IMR-90 (cell line): ENCODE data around the gene RNF145. TPM values are rescaled to one million over a fixed set of nuclear protein-coding genes. Genes with fewer than 3 reads are reported as not detected.

Experiments
- ATAC-seq: fragments of 200-7000 bp; cut with Tn5 transposase; 2 replicates; pipeline ENCODE4 v1.9.1; 2020; ENCODE audit warnings: low read depth, mild to moderate bottlenecking, moderate library complexity
- BruUV-seq: library from RNA; stranded (reverse); fragments of 400-500 nt; replicated peaks from 2 replicates; lab custom pipeline; 2021; lab: Mats Ljungman, UMichigan
- CTCF ChIA-PET: fragments of 300-600 bp; formaldehyde crosslinking; extraction: SDS; loops from one replicate; lab custom pipeline; 2021; ENCODE audit warnings: antibody characterized with exemption; lab: Yijun Ruan, JAX
- POLR2A ChIA-PET: fragments of 300-600 bp; sonication (Branson Sonifier 250); formaldehyde crosslinking; loops from one replicate; lab custom pipeline; 2022; ENCODE audit warnings: antibody characterized with exemption; ENCODE audit not compliant: unreplicated experiment; lab: Charles Lee
- DNase-seq: peaks from one replicate; pipeline ENCODE4 v3.0.0; 2013
- H2AFZ ChIP-seq: replicated peaks from 2 replicates; pipeline ENCODE3; 2013; ENCODE audit warnings: low read length, mild to moderate bottlenecking; ENCODE audit not compliant: poor library complexity
- H2AK5ac ChIP-seq: 2 replicates; pipeline ENCODE4 v1.6.1; 2013; ENCODE audit warnings: low read depth, low read length, inconsistent platforms
- H2AK9ac ChIP-seq: replicated peaks from 2 replicates; pipeline ENCODE3; 2013; ENCODE audit warnings: mild to moderate bottlenecking, low read depth, low read length, moderate library complexity; ENCODE audit not compliant: poor library complexity
- H2BK120ac ChIP-seq: 2 replicates; pipeline ENCODE4 v1.6.1; 2013; ENCODE audit warnings: low read depth, low read length, inconsistent platforms
- H2BK15ac ChIP-seq: 3 replicates; pipeline ENCODE4 v1.6.1; 2013; ENCODE audit warnings: low read depth, low read length, inconsistent platforms
- H2BK20ac ChIP-seq: 2 replicates; pipeline ENCODE4 v1.6.1; 2013; ENCODE audit warnings: low read depth, mild to moderate bottlenecking, inconsistent platforms, low read length, moderate library complexity
- H2BK5ac ChIP-seq: 2 replicates; pipeline ENCODE4 v1.6.1; 2013; ENCODE audit warnings: mild to moderate bottlenecking, low read depth, low read length, inconsistent platforms; ENCODE audit not compliant: poor library complexity, severe bottlenecking
- H3K14ac ChIP-seq: replicated peaks from 2 replicates; pipeline ENCODE4 v1.6.1; 2013; ENCODE audit warnings: low read depth, low read length, inconsistent platforms
- H3K18ac ChIP-seq: 2 replicates; pipeline ENCODE4 v1.6.1; 2013; ENCODE audit warnings: low read depth, low read length, control low read depth
- H3K23ac ChIP-seq: 2 replicates; pipeline ENCODE4 v1.6.1; 2013; ENCODE audit warnings: low read depth, low read length, inconsistent platforms
- H3K27ac ChIP-seq: 2 replicates; pipeline ENCODE4 v1.5.1; 2013; ENCODE audit warnings: mild to moderate bottlenecking, control low read depth, low read length; ENCODE audit not compliant: insufficient read depth
- H3K27me3 ChIP-seq: 2 replicates; pipeline ENCODE4 v1.6.1; 2013; ENCODE audit warnings: low read length; ENCODE audit not compliant: control insufficient read depth, insufficient read depth
- H3K36me3 ChIP-seq: 2 replicates; pipeline ENCODE4 v1.6.1; 2013; ENCODE audit warnings: low read length, mixed read lengths; ENCODE audit not compliant: control insufficient read depth, insufficient read depth
- H3K4ac ChIP-seq: 2 replicates; pipeline ENCODE4 v1.6.1; 2013; ENCODE audit warnings: low read depth, low read length, inconsistent platforms
- H3K4me1 ChIP-seq: 2 replicates; pipeline ENCODE4 v1.6.1; 2013; ENCODE audit warnings: low read length, mixed read lengths; ENCODE audit not compliant: control insufficient read depth, insufficient read depth
- H3K4me2 ChIP-seq: 2 replicates; pipeline ENCODE4 v1.6.1; 2013; ENCODE audit warnings: low read depth, mild to moderate bottlenecking, control low read depth, low read length, moderate library complexity
- H3K4me3 ChIP-seq: 2 replicates; pipeline ENCODE4 v1.5.1; 2013; ENCODE audit warnings: low read depth, mild to moderate bottlenecking, control low read depth, low read length, moderate library complexity; ENCODE audit not compliant: insufficient read depth
- H3K56ac ChIP-seq: 2 replicates; pipeline ENCODE4 v1.6.1; 2013; ENCODE audit warnings: low read length, inconsistent platforms; ENCODE audit not compliant: insufficient read depth; ENCODE audit errors: extremely low read depth
- H3K79me1 ChIP-seq, 2 experiments: 2 replicates each; pipeline ENCODE4 v1.6.1; 2013; ENCODE audit warnings: low read length in 2 of 2, inconsistent platforms in 1 of 2, low read depth in 1 of 2
- H3K9ac ChIP-seq: 2 replicates; pipeline ENCODE4 v1.6.1; 2013; ENCODE audit warnings: low read depth, low read length, control low read depth
- H3K9me1 ChIP-seq: 2 replicates; pipeline ENCODE4 v1.6.1; 2013; ENCODE audit warnings: low read length, inconsistent platforms; ENCODE audit not compliant: insufficient read depth
- H3K9me3 ChIP-seq: 2 replicates; pipeline ENCODE4 v1.6.1; 2013; ENCODE audit warnings: low read length; ENCODE audit not compliant: control insufficient read depth, insufficient read depth
- H4K20me1 ChIP-seq: 2 replicates; pipeline ENCODE4 v1.6.1; 2013; ENCODE audit warnings: low read length, inconsistent platforms; ENCODE audit not compliant: insufficient read depth
- H4K5ac ChIP-seq: 2 replicates; pipeline ENCODE4 v1.6.1; 2013; ENCODE audit warnings: mild to moderate bottlenecking, low read depth, low read length, control low read depth
- H4K8ac ChIP-seq, 2 experiments: 2 replicates each; pipeline ENCODE4 v1.6.1; 2013; ENCODE audit warnings: low read depth in 2 of 2, low read length in 2 of 2, control low read depth in 1 of 2, inconsistent platforms in 1 of 2
- H4K91ac ChIP-seq: 2 replicates; pipeline ENCODE4 v1.6.1; 2013; ENCODE audit warnings: low read depth, low read length, inconsistent platforms; ENCODE audit not compliant: insufficient read depth
- BHLHE40 ChIP-seq: fragments of 150-350 bp; IDR thresholded peaks from 2 replicates; pipeline ENCODE4 v1.6.1; 2016; ENCODE audit warnings: mild to moderate bottlenecking, low read depth, low read length
- CEBPB ChIP-seq: IDR thresholded peaks from 2 replicates; pipeline ENCODE4 v1.6.1; 2012; ENCODE audit warnings: low read depth, low read length, improper control_type of control experiment
- CHD1 ChIP-seq: IDR thresholded peaks from 2 replicates; pipeline ENCODE4 v1.6.1; 2012; ENCODE audit warnings: low read depth, low read length, improper control_type of control experiment
- CTCF ChIP-seq: conservative IDR thresholded peaks from 2 replicates; pipeline ENCODE4 v1.5.1; 2012; ENCODE audit warnings: mild to moderate bottlenecking, low read depth, low read length, improper control_type of control experiment
- ELK1 ChIP-seq: fragments of 150-350 bp; IDR thresholded peaks from 2 replicates; pipeline ENCODE4 v1.6.1; 2016; ENCODE audit warnings: low read depth, mild to moderate bottlenecking, low read length, moderate library complexity, borderline replicate concordance
- FOS ChIP-seq: fragments of 150-350 bp; IDR thresholded peaks from 2 replicates; pipeline ENCODE4 v1.6.1; 2016; ENCODE audit warnings: low read depth, low read length
- MAFK ChIP-seq: IDR thresholded peaks from 2 replicates; pipeline ENCODE4 v1.6.1; 2012; ENCODE audit warnings: low read depth, low read length, improper control_type of control experiment
- MXI1 ChIP-seq: IDR thresholded peaks from 2 replicates; pipeline ENCODE4 v1.6.1; 2012; ENCODE audit warnings: low read depth, mild to moderate bottlenecking, low read length, moderate library complexity, borderline replicate concordance
- NFE2L2 ChIP-seq: fragments of 150-350 bp; IDR thresholded peaks from 2 replicates; pipeline ENCODE4 v1.6.1; 2016; ENCODE audit warnings: low read depth, mild to moderate bottlenecking, low read length
- POLR2A ChIP-seq: IDR thresholded peaks from 2 replicates; pipeline ENCODE4 v1.6.1; 2012; ENCODE audit warnings: mild to moderate bottlenecking, low read depth, low read length
- RAD21 ChIP-seq: IDR thresholded peaks from 2 replicates; pipeline ENCODE4 v1.6.1; 2012; ENCODE audit warnings: low read length, improper control_type of control experiment
- SMC3 ChIP-seq: fragments of 150-350 bp; IDR thresholded peaks from 2 replicates; pipeline ENCODE4 v1.6.1; 2016; ENCODE audit warnings: low read depth, mild to moderate bottlenecking, antibody characterized with exemption, low read length, moderate library complexity
- WGBS, 2 experiments: methylation state at CpG; one replicate each; pipeline versions ENCODE4 v1.1.5 to v1.1.7; 2013; ENCODE audit warnings: missing lambda C conversion rate in 2 of 2; ENCODE audit not compliant: insufficient read length in 1 of 2; ENCODE audit errors: extremely low coverage in 2 of 2; 5-methylcytosine and 5-hydroxymethylcytosine counted together
- dilution Hi-C: fragments of 300-500 bp; cut with HindIII; formaldehyde crosslinking; loops from one replicate; pipeline ENCODE4 v1.14.3; 2018; ENCODE audit warnings: low sequenced_read_pairs; ENCODE audit not compliant: unreplicated experiment
- in situ Hi-C: fragments of 300-500 bp; cut with MboI; formaldehyde crosslinking; loops from 3 replicates; pipeline ENCODE4 v1.14.3; 2019; ENCODE audit warnings: low sequenced_read_pairs, inconsistent platforms, mixed read lengths
- intact Hi-C: fragments of 100-400 bp; cut with micrococcal nuclease; formaldehyde crosslinking; loops from 2 replicates; pipeline ENCODE4 v1.10.0; 2022
- polyA plus RNA-seq, 3 experiments: library from polyadenylated mRNA; depleted of rRNA; stranded (reverse); fragments of >200 nt; gene quantifications; 2 replicates each; pipeline ENCODE4 v1.2.3, GENCODE V29; 2012; ENCODE audit warnings: low replicate concordance in 1 of 3
- total RNA-seq: library from RNA; depleted of rRNA; stranded (reverse); fragments of >200 nt; gene quantifications from 2 replicates; pipeline ENCODE4 v1.2.3, GENCODE V29; 2012
- TF ChIP-seq, protein P1 (sequence below): fragments of 150-350 bp; IDR thresholded peaks from 2 replicates; pipeline ENCODE4 v1.6.1; 2017; ENCODE audit warnings: mild to moderate bottlenecking, antibody characterized with exemption, low read length, low read depth

The RNF145 gene
- total and polyA plus RNA-seq, 2 of the 4 experiments (the other 2 are of a cell fraction): 50.0 to 57.0 TPM

DNA sequence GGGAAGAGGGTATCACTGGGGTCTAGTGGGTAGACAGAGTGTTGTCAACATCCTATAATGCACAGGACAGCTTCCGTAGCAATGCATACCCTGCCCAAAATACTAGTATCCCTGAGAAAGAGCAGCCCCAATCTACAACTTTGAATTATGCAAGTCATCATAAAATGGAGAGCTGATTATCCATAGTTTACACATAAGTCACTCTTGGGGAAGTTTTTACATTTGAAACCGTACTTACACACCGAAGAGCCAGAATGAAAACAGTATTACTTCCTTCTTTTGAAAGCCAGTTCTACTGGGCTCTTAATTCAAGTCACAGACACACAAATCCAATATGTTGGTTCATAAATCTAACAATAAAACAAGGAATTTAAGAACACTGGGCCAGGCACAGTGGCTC, 21.6 kb downstream of the RNF145 start:
- peak overlapping the region; percentile 89; the same call in 1 of the 2 replicates for H4K5ac ChIP-seq
- H3K9me1 ChIP-seq: peaks cover under 1% of the 10 kb centered on the region; the same call in 1 of the 2 replicates
- in situ Hi-C loops (loop anchor here (25.0 kb wide), 1 partner anchor 1625 kb away; no protein-coding TSS in a partner anchor), intact Hi-C loops (no loop called here), dilution Hi-C loops (no loop called here)
- no peak overlapping the region for H3K4me3 ChIP-seq
- H2BK5ac ChIP-seq: peak overlapping the region; percentile 90
- H3K79me1 ChIP-seq: peaks cover 12 to 37% of the 10 kb centered on the region in 2 experiments; a peak in 3 of 4 replicates
- TF ChIP-seq ELK1: no peak
- TF ChIP-seq FOS: no peak
- no peak for TF ChIP-seq CEBPB
- no peak for TF ChIP-seq CTCF
- TF ChIP-seq MXI1: no peak
- TF ChIP-seq POLR2A: no peak
- TF ChIP-seq SMC3: no peak
- peak; percentile 62; the same call in 1 of the 2 replicates for TF ChIP-seq MAFK
- no peak for TF ChIP-seq RAD21
- no peak for TF ChIP-seq BHLHE40
- TF ChIP-seq, protein P1, sequence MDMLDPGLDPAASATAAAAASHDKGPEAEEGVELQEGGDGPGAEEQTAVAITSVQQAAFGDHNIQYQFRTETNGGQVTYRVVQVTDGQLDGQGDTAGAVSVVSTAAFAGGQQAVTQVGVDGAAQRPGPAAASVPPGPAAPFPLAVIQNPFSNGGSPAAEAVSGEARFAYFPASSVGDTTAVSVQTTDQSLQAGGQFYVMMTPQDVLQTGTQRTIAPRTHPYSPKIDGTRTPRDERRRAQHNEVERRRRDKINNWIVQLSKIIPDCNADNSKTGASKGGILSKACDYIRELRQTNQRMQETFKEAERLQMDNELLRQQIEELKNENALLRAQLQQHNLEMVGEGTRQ: no peak
- TF ChIP-seq NFE2L2: peak; percentile 72
- no peak for TF ChIP-seq CHD1
- H3K4me1 ChIP-seq: peaks cover 23% of the 10 kb centered on the region
- no peak overlapping the region; the same call in 1 of the 2 replicates for H3K9ac ChIP-seq
- H3K4me2 ChIP-seq: no peak overlapping the region
- no peaks in the 10 kb centered on the region for H4K20me1 ChIP-seq
- peak overlapping the region; percentile 43; the same call in 1 of the 2 replicates for H3K18ac ChIP-seq
- H2AK9ac ChIP-seq: no peak overlapping the region
- H3K36me3 ChIP-seq: peaks cover 26% of the 10 kb centered on the region
- no peak overlapping the region for H2AFZ ChIP-seq
- DNase-seq (no peak), ATAC-seq (no peak)
- WGBS, 2 experiments: 83% methylated on average over 1 of the region's 3 CpGs; no CpG with 5 or more reads in 1 of the 2 experiments
- H3K14ac ChIP-seq: peak overlapping the region; percentile 29; the same call in 1 of the 2 replicates
- peak overlapping the region; percentile 71; the same call in 1 of the 2 replicates for H3K4ac ChIP-seq
- H4K91ac ChIP-seq: peak overlapping the region; percentile 14; the same call in 1 of the 2 replicates
- ChIA-PET CTCF (no interaction called here), POLR2A (no interaction called here)
- H3K9me3 ChIP-seq: no peaks in the 10 kb centered on the region
- H2BK20ac ChIP-seq: peak overlapping the region; percentile 21
- BruUV-seq: no TSS peak
- H2BK15ac ChIP-seq: peak overlapping the region; percentile 55; the same call in 1 of the 3 replicates
- no peaks in the 10 kb centered on the region for H3K27me3 ChIP-seq
- H3K23ac ChIP-seq: peak overlapping the region; percentile 94
- peak overlapping the region in 1 of 2 experiments; percentile 73; a peak in 2 of 4 replicates for H4K8ac ChIP-seq
- peak overlapping the region; percentile 50 for H2AK5ac ChIP-seq
- peak overlapping the region; percentile 62; the same call in 1 of the 2 replicates for H2BK120ac ChIP-seq
- H3K56ac ChIP-seq: no peak overlapping the region
- peak overlapping the region; percentile 66; the same call in 1 of the 2 replicates for H3K27ac ChIP-seq
